HG02973 (cell line): ENCODE data around the gene ATP6V0E2.
"Not testable (repeated sequence)": the region's sequence is repeated elsewhere in the genome, so short reads cannot be mapped to it uniquely, and the experiment has no call there.

Experiments used
- ATAC-seq: cut with Tn5 transposase; IDR thresholded peaks from one replicate; pipeline ENCODE4 v1.9.1; 2021; ENCODE audit warnings: moderate library complexity; ENCODE audit not compliant: unreplicated experiment

ATP6V0E2 gene

DNA sequence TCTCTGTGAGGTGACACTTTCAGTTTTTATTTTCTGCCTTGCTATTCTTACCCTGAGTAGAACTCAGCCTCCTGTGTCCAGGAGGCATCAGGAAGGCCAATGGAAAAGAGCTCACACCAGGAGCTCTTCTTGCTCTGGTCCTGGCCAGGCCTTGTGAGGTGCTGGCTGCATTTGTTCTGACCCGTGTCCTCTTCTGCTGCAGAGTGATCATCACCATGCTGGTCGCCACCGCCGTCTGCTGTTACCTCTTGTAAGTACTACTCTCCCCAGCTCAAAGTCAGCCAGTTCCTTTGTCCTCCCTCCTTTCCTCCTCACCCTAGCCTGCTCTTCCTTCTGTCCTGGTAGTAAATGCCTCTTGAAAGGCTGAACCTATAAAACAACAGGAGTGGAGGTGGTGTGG lies 1.6 kb downstream of the ATP6V0E2 start:
- ATAC-seq = no peak

DNA sequence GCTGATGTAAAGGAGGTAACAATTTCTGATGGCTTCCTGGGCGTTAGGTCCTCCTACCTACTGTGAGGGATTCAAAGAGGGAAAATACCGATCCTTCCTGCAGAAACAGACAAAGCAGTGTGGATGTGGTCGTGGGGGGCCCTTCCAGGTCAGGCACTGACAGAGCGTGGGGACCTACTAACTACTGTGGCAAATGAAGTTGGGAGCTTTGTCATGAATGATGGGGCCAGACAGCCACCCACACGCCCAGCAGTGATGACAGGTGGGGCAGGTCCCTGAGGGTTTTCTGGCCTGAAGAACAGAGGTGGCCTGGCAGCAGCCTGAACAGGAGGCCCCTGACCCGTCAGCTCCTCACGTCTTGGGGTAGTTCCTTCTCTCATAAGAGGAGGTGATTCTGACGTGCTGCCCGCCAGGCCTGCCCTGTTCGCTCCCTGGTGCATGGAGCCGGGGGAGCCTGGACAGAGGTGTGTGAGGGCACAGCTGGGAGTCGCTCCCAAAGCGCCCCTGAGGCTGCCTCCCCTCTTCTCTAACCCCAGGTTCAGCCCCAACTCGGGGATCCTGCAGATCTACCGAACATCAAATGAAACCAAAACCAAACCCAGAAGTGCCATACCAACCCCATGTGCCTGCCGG lies 4.2 kb downstream of the ATP6V0E2 start:
- ATAC-seq = no peak

DNA sequence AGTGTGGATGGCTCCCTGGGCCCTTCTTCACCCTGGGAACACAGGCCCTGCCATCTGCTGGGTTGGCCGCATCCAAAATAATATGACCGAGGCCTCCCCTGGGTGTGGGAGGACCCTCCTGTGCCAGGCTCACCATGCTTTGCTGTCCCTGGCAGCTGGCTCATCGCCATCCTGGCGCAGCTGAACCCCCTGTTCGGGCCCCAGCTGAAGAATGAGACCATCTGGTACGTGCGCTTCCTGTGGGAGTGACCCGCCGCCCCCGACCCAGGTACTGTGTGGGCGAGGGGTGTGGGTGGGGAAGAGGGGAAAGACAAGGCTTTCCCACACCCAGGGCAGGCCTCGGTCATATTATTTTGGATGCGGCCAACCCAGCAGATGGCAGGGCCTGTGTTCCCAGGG lies 4.8 kb downstream of the ATP6V0E2 start:
- ATAC-seq = no peak

DNA sequence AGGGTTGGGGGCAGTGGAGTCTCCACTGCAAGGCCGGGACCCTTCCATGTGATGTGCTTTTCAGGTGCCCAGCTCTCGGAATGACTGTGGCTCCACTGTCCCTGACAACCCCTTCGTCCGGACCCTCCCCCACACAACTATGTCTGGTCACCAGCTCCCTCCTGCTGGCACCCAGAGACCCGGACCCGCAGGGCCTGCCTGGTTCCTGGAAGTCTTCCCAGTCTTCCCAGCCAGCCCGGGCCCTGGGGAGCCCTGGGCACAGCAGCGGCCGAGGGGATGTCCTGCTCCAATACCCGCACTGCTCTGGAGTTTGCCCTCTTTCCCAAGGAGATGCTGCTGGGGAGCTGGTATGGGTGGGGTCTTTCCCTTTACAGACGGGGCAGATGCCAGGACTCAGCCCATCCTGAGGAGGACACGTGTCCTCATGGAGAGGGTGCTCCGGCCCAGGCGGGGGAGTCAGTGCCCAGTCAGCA lies 5.5 kb downstream of the ATP6V0E2 start:
- no peak for ATAC-seq

DNA sequence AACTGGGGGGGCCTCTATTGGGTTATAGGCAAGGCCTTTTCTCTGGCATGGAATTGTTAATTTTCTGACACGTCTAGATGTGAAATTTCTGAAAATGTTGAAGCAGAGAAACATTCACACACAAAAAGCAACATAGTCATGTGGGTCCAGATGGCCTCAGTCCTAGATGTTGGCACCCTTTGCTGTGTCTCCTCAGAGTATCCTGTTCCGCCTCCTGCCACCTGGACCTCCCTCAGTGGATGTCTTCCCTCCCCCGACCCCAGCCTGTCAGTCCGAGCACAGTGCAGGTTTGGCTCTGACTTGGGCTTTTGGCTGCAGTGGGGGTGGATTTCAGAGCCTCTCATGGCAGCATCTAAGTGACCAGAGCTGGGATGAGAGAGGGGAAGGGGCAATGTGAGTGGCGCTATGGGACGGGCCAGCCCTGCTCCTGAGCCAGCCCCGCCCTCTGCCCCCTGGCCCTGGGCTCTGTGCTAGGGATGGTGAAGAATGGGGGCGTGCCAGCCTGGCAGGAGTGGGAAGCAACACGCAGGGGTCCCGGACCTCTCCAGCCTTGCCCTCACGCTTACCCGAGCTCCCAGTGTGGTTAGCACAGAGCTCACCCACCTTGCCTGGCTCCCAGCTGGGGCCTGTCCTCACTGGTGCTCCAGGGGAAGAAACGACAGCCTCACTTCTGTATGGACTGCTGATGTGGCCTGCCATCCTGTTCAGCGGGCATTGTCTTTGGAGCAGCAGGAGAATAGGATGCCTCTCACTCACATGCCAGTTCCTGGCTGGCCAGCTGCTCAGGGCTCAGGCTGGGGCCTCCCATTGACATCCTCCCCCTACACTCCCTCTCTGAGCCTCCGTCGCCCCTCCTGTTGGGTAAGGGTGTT lies 6.2 kb downstream of the ATP6V0E2 start:
- ATAC-seq = no peak

DNA sequence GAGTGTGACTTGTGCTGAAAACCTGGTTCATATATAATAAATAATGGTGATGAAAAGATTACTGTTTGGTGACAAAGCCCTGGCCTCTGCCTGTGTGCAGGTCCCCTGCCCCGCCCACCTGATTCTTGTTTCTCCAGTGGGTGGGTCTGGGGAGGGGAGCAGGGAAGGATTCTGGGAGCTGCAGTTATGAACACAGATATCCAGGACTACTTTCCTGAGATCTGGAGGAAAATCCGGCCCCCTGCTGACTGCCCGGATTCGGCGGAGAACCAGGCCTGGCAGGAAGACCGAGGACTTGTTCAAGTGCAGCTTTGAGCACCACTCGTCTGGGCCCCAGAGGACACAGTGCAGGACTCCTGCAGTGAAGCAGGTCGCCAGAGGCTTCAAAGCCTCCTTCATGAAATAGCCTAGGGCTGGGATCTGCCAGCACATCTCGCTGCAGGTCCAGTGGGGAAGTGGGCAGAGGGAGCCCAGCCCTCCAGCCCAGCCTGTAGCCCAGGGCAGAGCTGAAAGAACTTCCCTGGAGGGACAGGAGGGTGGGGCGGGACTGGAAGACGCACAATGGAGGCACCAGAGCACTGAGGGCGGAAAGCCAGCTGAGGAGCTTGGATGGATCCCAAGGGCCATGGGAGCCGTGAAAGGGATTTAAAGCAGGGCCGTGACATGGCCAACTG lies 7.0 kb downstream of the ATP6V0E2 start:
- ATAC-seq = no peak

DNA sequence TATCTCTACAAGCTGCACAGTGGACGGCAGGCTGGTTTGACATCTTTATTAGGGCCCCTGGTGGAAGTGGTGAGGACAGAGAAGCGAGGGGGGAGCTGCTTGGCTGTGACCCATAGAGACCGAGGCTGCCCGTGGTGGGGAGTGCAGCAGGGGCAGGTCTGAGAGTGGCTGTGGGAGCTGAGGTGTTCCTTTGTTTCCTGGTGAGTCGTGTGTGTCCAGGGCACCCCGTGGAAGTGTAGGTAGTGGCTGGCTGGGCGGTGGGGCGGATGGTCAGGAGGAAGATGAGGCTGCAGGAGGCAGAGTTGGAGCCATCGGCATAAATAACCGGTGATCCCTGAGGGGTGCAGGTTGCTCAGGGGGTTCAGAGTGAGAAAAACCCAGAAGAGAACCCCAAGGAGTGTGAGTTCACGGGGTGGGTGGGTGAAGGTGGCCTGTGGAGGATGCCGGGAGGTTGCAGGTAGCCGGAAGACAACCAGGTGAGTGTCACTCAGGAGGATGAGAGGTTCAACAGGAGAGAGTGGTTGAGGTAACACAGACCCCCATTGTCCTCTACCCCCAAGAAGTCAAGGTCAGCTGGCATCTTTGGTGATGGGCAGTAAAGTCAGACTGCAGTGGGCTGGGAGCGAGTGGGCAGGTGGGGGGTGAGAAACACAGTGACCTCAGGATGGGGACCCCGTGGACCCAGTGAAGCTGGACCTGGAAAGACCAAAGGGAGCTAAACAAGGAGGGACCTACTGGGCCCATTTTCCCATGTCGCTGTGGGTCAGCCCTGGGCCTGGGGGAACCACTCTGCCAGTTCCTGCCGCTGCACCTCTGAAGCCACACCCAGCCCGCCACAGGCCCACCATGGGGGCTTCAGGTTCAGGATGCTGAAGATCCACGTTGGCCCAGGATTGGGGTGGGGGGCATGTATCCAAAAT lies 7.8 kb downstream of the ATP6V0E2 start:
- ATAC-seq = no peak

DNA sequence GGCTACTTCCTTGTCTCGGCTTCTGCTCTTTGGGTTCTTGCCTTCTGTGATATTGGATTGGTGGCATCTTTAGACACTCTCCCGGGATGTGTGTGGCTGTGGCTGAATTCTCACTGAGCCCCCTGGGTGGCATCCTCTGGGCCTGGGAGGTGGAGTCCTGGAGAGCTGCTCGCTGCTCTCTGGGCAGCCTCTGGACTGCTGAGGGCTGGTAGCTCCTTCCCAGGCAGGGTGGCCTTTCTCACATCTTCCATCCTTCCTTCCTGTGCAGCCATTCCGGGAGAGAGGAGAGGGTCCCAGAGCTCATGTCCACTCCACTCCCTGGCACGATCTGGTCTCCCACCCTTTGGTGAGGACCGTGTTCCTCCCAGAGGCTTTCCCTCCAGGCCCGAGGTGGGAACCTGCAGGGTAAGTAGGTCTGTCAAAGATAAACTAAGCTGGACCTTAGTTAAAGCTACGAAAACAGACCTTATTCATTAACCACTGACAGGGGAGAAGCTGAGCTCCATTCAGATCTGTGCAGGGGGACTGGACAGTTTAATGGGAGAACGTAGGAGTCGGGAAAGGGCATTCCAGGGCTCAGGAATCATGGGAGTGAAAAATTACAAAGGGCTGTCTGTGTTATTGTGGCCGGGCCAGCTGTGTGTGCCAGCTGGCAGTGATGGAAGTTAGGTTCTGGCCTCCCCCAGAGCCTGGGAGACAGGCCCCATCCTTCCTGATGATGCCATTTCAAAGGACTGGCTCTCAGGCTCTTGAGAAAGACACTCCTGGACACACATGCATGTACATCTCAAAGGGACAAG lies 8.7 kb downstream of the ATP6V0E2 start:
- ATAC-seq = no peak

DNA sequence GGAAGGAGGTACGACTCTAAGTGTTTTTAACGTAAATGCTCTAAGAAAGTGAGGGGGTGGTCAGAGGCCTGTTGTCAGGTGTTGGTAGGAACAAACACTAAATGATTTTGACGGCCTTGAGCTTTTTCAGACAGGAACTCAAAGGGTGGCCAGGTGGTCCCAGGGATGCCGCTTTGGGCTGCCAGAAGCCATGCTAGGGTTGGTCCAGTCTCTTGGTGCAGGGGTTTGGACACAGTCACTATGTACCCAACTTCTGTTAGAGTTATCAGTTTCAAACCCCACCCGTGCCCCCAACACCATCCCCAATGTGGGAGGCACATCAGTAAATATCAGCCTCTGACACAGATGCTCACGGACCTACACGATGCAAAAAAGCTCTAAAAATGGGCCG lies 9.3 kb downstream of the ATP6V0E2 start:
- no peak for ATAC-seq

DNA sequence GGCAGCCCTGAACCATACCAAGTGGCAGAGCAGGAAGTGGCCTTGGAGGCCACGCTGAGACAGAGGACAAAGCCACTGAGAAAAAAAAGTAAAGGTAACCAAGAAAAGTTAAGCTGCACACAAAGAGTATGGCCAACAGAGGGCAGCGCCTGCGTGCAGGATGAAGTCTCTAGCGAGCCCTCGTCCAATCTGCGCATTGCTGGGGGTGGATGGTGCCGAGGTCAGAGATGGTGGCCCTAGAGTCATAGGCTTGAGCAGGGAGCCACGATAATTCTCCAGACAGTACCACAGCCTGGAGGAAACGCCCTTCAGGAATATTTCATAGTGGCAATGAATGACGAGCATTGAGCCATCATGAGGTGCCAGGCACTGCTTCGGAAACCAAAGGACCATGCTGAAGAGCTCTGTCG lies 9.7 kb downstream of the ATP6V0E2 start:
- ATAC-seq = no peak

DNA sequence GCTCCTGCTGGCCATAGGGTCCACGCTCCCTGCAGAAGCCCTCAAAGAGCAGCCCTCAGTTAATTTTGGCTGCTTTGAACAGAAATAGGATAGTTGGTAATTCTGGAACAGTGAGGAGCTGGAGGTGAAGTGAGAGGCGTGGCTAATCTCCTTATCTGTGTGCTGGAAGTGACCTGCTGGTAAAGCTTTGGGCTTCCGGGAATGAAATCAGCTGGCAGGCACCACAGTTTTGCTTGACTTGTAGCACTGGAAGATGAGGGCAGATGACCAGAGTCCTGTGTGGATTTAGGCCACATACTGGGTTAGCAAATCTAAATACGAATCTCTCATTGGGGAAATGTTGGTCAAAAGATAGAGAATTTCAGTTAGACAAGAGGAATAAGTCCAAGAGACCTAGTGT lies 10.2 kb downstream of the ATP6V0E2 start:
- ATAC-seq = no peak

DNA sequence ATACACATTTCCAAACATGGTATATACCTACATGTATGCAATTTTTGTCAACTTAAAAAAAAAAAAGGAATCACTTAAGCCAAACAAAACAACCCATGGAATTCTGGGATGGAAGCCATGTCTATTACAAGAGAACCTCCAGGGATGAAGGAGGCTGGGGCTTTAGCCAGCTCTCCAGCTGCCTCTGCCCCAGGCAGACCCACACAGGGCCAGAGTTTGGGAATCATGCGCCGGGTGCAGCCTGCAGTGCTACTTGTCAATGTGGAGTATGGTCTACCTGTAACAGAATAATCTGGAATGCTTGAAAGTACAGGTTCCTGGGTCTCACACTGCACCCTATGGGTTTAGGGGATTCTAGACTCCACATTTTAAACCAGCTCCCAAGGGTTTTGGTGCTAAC lies 10.8 kb downstream of the ATP6V0E2 start:
- no peak for ATAC-seq

DNA sequence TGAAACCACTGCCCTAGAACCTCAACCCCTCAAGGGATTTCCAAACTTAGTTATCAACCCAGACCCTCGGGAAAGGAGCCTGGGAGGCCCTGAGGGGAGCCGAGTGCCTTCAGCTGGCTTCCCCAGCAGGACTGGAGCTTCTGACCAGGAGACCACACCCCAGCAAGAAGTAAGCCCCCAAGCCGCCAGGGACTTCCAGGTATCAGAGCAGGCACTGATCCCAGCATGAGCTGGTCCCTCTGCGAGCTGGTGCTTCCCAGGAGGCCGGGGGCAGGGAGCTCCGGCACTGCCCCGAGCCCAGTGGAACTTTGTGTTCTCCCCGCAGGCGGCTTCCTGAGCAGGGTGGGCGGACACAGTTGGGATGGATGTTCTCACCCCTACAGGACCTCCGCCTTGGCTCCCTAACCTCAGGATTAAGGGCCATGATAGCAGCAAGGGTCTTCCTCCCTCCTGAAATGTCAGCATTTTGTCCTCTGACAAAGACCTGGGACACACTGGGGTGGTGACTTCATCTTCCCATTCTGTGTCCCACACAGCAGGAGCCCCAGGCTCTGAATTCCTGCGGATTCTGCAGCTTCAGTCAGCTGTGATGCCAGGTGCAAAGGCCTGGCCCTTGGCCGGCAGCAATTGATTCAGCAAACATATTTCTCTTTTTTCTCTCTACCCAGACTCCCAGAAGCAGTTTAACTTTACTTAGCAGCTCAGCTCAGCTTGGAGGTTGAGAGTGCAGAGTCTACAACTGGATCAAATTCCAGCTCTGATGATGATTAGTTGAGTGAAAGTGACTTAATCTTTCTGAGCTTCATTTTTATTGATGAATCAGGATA lies 11.6 kb downstream of the ATP6V0E2 start:
- ATAC-seq = no peak

DNA sequence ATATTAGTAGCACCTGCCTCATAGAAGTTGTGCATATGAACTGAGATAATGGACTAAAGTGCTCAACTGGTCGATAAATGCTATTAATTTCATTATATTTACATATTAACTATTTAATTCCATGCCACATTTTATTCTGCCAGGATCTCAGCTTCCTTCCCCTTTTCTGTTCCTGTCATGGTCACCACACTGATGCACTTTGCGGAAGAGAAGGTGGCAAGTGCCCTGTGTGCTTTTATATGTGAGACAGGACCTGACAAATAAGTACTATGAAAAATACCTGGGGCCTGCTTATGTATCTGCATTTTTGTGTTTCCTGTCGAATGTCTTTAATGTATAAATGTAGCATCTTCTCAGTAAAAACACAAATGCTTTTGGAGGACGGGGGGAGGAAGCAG lies 12.2 kb downstream of the ATP6V0E2 start:
- ATAC-seq = no peak

DNA sequence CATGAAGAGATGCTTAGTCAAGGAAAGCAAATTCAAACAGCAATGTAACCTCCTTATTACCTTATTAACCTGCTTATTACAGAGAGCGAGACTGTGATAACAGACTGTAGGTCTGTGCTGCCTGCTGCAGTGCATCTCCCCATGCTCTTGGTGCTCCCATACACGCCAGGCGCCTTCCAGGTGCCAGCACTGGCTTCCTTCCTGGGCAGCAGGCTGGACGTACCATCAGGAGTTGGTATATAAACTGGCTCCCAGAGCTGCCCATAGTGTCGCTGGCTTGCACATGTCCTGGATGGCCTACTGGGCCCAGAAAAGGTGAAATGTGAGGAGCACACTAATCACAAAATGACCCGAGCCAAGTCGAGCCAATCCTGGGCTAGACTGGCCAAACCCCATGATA lies 13.5 kb downstream of the ATP6V0E2 start:
- ATAC-seq = no peak

DNA sequence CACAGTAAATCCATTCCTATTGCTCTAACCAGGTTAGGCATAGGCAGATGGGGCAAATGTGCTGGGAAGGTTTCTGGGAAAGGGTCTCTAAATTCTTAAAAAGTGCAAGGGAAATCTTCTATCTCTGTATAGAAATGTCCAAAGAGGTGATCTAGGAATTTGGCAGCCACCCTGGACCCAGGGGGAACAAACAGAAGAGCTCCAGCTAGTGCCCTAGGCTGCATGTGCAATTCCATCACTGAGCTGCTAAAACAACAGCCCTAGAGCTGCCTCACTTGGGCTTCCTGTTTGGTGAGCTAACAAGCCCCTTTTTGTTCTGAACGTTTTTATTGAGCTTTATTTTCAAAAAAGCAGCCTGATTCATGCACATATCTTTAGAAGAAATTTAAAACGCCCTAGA lies 16.9 kb downstream of the ATP6V0E2 start:
- not testable (repeated sequence) for ATAC-seq

DNA sequence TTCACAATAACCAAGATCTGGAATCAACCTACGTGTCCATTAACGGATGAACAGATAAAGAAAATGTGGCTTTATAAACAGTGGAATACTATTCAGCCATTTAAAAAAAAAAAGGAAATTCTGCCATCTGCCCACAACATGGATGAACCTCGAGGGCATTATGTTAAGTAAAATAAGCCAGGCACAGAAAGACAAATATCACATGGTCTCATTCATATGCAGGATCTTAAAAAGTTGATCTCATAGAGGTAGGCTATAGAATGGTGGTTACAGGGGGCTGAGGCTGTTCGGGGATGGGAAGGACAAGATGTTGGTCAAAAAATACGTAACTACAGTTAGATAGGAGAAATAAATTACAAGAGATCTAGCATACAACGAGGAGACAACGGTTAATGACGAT lies 21.2 kb downstream of the ATP6V0E2 start:
- not testable (repeated sequence) for ATAC-seq

DNA sequence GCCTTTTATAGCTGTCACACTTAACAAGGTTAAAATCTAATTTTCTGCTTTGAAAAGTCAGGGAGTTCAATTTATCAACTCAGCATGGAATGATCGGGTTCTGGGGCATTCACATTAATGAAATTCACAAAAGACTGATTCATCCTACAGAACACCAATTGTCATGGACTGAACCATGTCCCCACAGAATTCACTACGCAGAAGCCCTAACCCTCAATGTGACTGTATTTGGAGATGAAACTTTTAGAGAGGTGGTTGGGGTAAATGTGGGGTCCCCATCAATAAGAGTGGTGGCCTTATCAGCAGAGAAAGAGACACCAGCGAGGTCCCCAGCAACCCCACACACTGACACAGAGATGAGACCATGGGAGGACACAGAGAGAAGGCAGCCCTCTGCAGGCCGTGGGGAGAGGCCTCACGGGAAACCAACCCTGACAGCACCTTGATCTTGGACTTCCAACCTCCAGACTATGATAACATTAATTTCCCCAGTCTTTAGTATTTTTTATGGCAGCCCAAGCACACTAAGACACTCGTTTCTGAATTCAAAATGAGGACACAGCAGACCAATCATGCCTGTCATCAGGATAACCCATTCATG lies 34.1 kb downstream of the ATP6V0E2 start:
- not testable (repeated sequence) for ATAC-seq

DNA sequence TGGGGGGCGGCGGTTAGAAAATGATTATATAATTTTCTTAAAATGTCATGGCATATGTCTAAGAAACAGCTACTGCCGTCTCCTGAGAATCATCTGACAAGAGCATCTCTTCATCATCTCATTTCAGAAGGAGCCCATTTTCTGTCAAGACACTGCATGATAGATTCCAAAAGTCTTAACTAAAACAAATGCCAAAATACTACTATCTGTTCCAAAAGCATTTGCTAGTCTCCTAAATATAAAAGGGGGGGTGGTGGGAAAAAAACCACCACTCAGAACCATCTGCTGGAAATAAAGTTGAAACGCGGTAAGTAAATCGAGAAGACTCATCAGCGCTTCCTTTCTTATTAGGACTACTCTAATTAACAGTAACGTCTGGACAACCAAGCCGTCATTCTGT lies 36.5 kb downstream of the ATP6V0E2 start:
- not testable (repeated sequence) for ATAC-seq
